SK-N-SH treated with all-trans-retinoic acid at 6 μM for 48 hours (cell line): ENCODE measurements around the gene GMPS.

Experiments used
- CSDC2 ChIP-seq: fragments of 250-450 bp; sonication (Bioruptor Pico); IDR thresholded peaks from 2 replicates; pipeline ENCODE4 v1.5.0; 2020; ENCODE audit warnings: mild to moderate bottlenecking, moderate library complexity
- ISL1 ChIP-seq: fragments of 250-450 bp; sonication (Bioruptor Pico); IDR thresholded peaks from 2 replicates; pipeline ENCODE4 v2.1.2; 2022; ENCODE audit warnings: mild to moderate bottlenecking, moderate library complexity
- TCF4 ChIP-seq: fragments of 250-450 bp; sonication (Bioruptor Pico); IDR thresholded peaks from 2 replicates; pipeline ENCODE4 v1.8.0; 2021; ENCODE audit warnings: mild to moderate bottlenecking, moderate library complexity, borderline replicate concordance
- TOX ChIP-seq: fragments of 250-450 bp; sonication (Bioruptor Pico); IDR thresholded peaks from 2 replicates; pipeline ENCODE4 v1.8.0; 2021; ENCODE audit warnings: mild to moderate bottlenecking, moderate library complexity, borderline replicate concordance
- ZNF565 ChIP-seq: fragments of 450-650 bp; formaldehyde crosslinking; conservative IDR thresholded peaks from 2 replicates; pipeline ENCODE4 v1.5.0; 2020; ENCODE audit warnings: low read depth, mild to moderate bottlenecking, moderate library complexity
- TF ChIP-seq, protein P1 (sequence below): fragments of 250-450 bp; sonication (Bioruptor Pico); IDR thresholded peaks from 2 replicates; pipeline ENCODE4 v1.8.0; 2021; ENCODE audit warnings: low read depth, mild to moderate bottlenecking, moderate library complexity, borderline replicate concordance

- TF ChIP-seq CSDC2 (CRISPR knock-in tag) (no peak), ZNF565 (CRISPR knock-in tag) (no peak), TCF4 (CRISPR knock-in tag) (no peak), TOX (CRISPR knock-in tag) (no peak), ISL1 (CRISPR knock-in tag) (no peak)
- TF ChIP-seq, protein P1, sequence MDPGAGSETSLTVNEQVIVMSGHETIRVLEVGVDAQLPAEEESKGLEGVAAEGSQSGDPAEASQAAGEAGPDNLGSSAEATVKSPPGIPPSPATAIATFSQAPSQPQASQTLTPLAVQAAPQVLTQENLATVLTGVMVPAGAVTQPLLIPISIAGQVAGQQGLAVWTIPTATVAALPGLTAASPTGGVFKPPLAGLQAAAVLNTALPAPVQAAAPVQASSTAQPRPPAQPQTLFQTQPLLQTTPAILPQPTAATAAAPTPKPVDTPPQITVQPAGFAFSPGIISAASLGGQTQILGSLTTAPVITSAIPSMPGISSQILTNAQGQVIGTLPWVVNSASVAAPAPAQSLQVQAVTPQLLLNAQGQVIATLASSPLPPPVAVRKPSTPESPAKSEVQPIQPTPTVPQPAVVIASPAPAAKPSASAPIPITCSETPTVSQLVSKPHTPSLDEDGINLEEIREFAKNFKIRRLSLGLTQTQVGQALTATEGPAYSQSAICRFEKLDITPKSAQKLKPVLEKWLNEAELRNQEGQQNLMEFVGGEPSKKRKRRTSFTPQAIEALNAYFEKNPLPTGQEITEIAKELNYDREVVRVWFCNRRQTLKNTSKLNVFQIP: no peak
These were observed 121.4 kb downstream of the GMPS start for GRCh38 chr3:155991847-155992246.
